Transverse colon (tissue), 4 donors: ENCODE measurements around the gene PHF23.

Experiments
- CTCF ChIP-seq, 5 experiments: fragments of 200-600 bp in 3 of 5; fragments of 450-650 bp in 2 of 5; sonication (generic) in 3 of 5; IDR thresholded peaks; 1 replicate in 2 of 5; 2 replicates in 3 of 5; pipeline ENCODE4 v1.5.1; 2016 to 2017; ENCODE audit warnings: antibody characterized with exemption in 5 of 5, inconsistent platforms in 3 of 5, mild to moderate bottlenecking in 2 of 5, moderate library complexity in 1 of 5
- EP300 ChIP-seq: sonication (generic); formaldehyde crosslinking; IDR thresholded peaks from one replicate; pipeline ENCODE4 v1.6.1; 2017; ENCODE audit warnings: antibody characterized with exemption, low read depth
- POLR2A ChIP-seq: fragments of 450-650 bp; IDR thresholded peaks from one replicate; pipeline ENCODE4 v1.6.1; 2016; ENCODE audit warnings: antibody characterized with exemption, mild to moderate bottlenecking, moderate library complexity
- POLR2AphosphoS5 ChIP-seq, 3 donors: sonication (generic); formaldehyde crosslinking; IDR thresholded peaks; one replicate each; pipeline ENCODE4 v1.6.1; 2016; ENCODE audit warnings: antibody characterized with exemption in 3 of 3

- TF ChIP-seq CTCF (IDR thresholded peaks at IDR 0.05): no peak
- no peak for TF ChIP-seq POLR2A
- no peak for TF ChIP-seq EP300
- no peak for TF ChIP-seq POLR2AphosphoS5 (IDR thresholded peaks at IDR 0.05)
Measured at GRCh38 chr17:7192271-7192937, 46.9 kb downstream of the PHF23 start.
